PC-9 (cell line): Measurements from ENCODE around the gene FNDC1.

Experiments used
- EZH2 ChIP-seq: fragments of 200-600 bp; sonication (generic); IDR thresholded peaks from 2 replicates; pipeline ENCODE4 v1.8.0; 2017; ENCODE audit warnings: antibody characterized with exemption, low read depth
- TF ChIP-seq, protein P1 (sequence below): fragments of 200-600 bp; sonication (generic); conservative IDR thresholded peaks from 2 replicates; pipeline ENCODE4 v1.6.1; 2017; ENCODE audit warnings: mixed run types, antibody characterized with exemption, mild to moderate bottlenecking, moderate library complexity

DNA sequence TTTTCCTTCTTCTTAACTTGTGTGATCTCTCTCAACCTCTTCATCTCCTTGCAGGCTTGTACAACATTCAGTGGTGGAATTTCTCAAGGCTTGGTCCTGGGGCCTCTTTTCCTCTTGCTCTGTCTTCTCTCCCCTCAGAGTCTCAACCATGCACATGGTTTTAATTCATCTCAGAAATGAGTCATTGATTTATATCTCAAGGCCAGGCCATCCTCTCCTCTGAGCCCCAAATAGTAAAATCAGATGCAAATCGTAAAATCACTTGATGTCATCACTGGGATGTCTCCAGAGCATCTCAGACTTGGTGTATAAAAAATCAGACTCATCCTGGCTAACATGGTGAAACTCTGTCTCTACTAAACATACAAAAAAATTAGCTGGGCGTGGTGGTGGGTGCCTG is 85.0 kb downstream of the FNDC1 start:
- TF ChIP-seq, protein P1, sequence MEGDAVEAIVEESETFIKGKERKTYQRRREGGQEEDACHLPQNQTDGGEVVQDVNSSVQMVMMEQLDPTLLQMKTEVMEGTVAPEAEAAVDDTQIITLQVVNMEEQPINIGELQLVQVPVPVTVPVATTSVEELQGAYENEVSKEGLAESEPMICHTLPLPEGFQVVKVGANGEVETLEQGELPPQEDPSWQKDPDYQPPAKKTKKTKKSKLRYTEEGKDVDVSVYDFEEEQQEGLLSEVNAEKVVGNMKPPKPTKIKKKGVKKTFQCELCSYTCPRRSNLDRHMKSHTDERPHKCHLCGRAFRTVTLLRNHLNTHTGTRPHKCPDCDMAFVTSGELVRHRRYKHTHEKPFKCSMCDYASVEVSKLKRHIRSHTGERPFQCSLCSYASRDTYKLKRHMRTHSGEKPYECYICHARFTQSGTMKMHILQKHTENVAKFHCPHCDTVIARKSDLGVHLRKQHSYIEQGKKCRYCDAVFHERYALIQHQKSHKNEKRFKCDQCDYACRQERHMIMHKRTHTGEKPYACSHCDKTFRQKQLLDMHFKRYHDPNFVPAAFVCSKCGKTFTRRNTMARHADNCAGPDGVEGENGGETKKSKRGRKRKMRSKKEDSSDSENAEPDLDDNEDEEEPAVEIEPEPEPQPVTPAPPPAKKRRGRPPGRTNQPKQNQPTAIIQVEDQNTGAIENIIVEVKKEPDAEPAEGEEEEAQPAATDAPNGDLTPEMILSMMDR: no peak
- no peak for TF ChIP-seq EZH2
